Measurements from ENCODE around the gene MYBPH.

DNA sequence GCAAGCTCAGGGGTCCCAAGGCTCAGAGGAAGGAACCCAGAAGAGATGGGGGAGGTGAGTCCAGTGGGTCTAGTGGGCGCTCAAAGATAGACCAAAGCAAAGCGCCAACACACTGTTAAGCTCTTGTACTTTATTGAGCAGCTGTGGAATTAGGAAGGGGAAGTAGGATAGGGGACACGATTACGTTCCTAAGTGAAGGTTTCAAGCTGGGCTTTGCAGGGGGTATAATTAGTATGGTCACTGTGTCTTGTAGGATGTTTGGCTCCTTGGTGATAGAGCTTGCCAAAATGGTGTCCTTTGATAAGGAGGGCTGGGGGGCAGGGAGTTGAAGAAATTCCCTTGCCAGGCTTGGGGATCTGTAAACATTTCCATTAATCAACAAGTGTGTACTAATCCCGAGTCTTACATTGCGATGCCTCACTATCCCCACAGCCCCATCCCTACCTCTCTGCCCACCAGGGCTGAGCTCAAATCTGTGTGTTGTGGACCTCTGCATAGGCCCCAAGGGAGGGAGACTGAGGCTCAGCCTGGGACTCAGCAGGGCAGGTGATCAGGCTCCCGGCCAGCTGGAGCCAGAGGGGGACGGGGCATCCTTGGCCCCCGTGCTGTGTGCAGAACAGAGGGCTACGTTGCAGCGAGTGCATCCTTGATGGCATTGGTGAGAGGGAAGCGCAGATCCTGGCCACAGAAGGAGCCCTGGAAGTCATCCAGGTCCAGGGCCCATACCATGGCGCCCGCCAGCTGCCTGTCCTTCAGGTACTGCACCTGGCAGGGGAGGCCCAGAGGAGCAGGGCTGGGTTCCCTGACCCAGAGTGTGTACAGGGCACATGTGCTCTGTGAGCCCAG lies 3.4 kb upstream of the MYBPH start:
- TF ChIP-seq, protein P1, sequence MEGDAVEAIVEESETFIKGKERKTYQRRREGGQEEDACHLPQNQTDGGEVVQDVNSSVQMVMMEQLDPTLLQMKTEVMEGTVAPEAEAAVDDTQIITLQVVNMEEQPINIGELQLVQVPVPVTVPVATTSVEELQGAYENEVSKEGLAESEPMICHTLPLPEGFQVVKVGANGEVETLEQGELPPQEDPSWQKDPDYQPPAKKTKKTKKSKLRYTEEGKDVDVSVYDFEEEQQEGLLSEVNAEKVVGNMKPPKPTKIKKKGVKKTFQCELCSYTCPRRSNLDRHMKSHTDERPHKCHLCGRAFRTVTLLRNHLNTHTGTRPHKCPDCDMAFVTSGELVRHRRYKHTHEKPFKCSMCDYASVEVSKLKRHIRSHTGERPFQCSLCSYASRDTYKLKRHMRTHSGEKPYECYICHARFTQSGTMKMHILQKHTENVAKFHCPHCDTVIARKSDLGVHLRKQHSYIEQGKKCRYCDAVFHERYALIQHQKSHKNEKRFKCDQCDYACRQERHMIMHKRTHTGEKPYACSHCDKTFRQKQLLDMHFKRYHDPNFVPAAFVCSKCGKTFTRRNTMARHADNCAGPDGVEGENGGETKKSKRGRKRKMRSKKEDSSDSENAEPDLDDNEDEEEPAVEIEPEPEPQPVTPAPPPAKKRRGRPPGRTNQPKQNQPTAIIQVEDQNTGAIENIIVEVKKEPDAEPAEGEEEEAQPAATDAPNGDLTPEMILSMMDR (IDR thresholded peaks at IDR 0.05), result no peak
- no peak for TF ChIP-seq ZFX (IDR thresholded peaks at IDR 0.05; ENCODE audit: borderline replicate concordance)
